Measurements from ENCODE around the gene PSPH. TPM values are rescaled to one million over a fixed set of nuclear protein-coding genes. Genes with fewer than 3 reads are reported as not detected.

PSPH gene
- total and polyA plus RNA-seq, 10 of the 15 experiments (the other 5 are each of a cell fraction or from before 2014, with no cell fraction given): 5.2 to 36.4 (median 23.9) TPM

DNA sequence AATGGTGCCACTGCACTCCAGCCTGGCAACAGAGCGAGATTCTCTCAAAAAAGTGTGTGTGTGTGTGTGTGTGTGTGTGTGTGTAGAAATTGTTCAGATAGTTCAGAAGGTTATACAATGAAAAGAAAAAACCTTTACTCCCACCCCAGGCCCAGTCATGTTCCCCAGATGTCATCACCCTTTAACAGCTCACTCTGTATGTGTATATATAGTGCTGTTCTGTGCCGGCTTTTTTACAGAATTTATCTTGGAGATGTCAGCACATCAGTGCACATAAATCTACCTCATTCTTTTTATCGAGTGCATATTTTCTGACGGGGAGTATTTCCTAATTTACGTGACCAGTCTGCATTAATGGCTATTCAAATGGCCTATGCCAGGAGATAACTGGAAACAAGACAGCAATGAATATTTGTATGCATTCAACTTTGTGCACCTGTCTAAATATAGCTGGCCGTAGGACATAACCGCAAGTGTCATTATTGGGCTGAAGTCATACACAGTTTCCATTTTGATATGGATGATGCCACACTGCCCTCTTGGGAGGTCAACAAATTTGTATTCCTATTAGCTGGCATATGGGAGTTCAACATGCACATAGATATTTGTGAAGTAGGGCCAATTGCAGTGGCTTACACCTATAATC lies 75.1 kb downstream of the PSPH start (continued):
- TF ChIP-seq, protein P1, sequence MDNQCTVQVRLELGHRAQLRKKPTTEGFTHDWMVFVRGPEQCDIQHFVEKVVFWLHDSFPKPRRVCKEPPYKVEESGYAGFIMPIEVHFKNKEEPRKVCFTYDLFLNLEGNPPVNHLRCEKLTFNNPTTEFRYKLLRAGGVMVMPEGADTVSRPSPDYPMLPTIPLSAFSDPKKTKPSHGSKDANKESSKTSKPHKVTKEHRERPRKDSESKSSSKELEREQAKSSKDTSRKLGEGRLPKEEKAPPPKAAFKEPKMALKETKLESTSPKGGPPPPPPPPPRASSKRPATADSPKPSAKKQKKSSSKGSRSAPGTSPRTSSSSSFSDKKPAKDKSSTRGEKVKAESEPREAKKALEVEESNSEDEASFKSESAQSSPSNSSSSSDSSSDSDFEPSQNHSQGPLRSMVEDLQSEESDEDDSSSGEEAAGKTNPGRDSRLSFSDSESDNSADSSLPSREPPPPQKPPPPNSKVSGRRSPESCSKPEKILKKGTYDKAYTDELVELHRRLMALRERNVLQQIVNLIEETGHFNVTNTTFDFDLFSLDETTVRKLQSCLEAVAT (IDR thresholded peaks at IDR 0.05): no peak
- TF ChIP-seq, protein P2, sequence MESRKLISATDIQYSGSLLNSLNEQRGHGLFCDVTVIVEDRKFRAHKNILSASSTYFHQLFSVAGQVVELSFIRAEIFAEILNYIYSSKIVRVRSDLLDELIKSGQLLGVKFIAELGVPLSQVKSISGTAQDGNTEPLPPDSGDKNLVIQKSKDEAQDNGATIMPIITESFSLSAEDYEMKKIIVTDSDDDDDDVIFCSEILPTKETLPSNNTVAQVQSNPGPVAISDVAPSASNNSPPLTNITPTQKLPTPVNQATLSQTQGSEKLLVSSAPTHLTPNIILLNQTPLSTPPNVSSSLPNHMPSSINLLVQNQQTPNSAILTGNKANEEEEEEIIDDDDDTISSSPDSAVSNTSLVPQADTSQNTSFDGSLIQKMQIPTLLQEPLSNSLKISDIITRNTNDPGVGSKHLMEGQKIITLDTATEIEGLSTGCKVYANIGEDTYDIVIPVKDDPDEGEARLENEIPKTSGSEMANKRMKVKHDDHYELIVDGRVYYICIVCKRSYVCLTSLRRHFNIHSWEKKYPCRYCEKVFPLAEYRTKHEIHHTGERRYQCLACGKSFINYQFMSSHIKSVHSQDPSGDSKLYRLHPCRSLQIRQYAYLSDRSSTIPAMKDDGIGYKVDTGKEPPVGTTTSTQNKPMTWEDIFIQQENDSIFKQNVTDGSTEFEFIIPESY (IDR thresholded peaks at IDR 0.05): no peak
- TF ChIP-seq TCF7 (IDR thresholded peaks at IDR 0.05; ENCODE audit: borderline replicate concordance): no peak
- TF ChIP-seq LARP7 (IDR thresholded peaks at IDR 0.05): no peak
- no peak for TF ChIP-seq SPI1 (IDR thresholded peaks at IDR 0.05; ENCODE audit: borderline replicate concordance, insufficient read depth, low read depth, low read length)

DNA sequence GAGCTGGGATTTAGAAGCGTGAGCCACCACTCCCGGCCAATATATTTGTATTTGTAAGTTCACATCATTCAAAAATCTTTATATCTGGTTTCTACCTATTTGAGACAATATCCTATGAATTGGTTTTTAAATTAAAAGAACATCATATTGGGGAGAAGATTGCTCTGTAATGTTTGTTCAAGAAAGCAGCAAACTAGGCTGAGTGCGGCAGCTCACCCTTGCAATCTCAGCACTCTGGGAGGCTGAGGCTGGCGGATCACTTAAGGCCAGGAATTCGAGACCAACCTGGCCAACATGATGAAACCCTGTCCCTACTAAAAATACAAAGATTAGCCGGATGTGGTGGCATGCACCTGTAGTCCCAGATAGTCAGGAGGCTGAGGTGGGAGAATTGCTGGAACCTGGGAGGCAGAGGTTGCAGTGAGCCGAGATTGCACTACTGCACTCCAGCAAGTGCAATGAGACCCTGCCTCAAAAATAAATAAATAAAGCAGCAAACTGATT lies 77.4 kb downstream of the PSPH start:
- Histone ChIP-seq H3K9ac (ENCODE audit: control insufficient read depth, insufficient read depth, low read length) (no peak overlapping the region), H3K27ac (ENCODE audit: control insufficient read depth, insufficient read depth) (no peak overlapping the region), H4K20me1 (ENCODE audit: control insufficient read depth, insufficient read depth) (no peaks in the 10 kb centered on the region), H3K27me3 (replicated peaks in 1 of 2; ENCODE audit: control insufficient read depth in 2 of 2, insufficient read depth in 2 of 2, low read length in 1 of 2) (no peaks in the 10 kb centered on the region), H3K79me2 (ENCODE audit: control insufficient read depth, insufficient read depth, low read length) (no peaks in the 10 kb centered on the region; the same call in none of the 2 replicates), H3K4me1 (ENCODE audit: control insufficient read depth, insufficient read depth, low read length) (no peaks in the 10 kb centered on the region), H3K4me3 (no peak overlapping the region), H2AFZ (ENCODE audit: control insufficient read depth, low read depth, low read length) (no peak overlapping the region), H3K4me2 (ENCODE audit: control insufficient read depth, insufficient read depth) (no peak overlapping the region), H3K36me3 (ENCODE audit: control insufficient read depth in 2 of 2, insufficient read depth in 2 of 2, low read length in 1 of 2) (no peaks in the 10 kb centered on the region; a peak in 1 of 4 replicates), H3K9me3 (replicated peaks; ENCODE audit: control insufficient read depth, insufficient read depth, low read length) (no peaks in the 10 kb centered on the region)
- ChIA-PET CTCF (interaction anchor here (0.9 kb wide), 1 partner anchor 10 kb away, joined by 3 read pairs; no protein-coding TSS in a partner anchor), POLR2A (no interaction called here), SMC1A (ENCODE audit: uncharacterized antibody, unreplicated experiment) (no interaction called here), RAD21 (ENCODE audit: unreplicated experiment) (no interaction called here)
- DNase-seq (ENCODE audit: low read depth, low spot score) (no peak), ATAC-seq (no peak), FAIRE-seq (no peak)
- 100% methylated on average over 7 of the region's 7 CpGs for WGBS (ENCODE audit: insufficient coverage, insufficient replicate concordance, low lambda C conversion rate, missing lambda C conversion rate)
- BruUV-seq (replicated peaks): no TSS peak
- in situ Hi-C loops (cut with MboI) (no loop called here), intact Hi-C loops (cut with micrococcal nuclease; ENCODE audit: unreplicated experiment) (no loop called here)
- TF ChIP-seq, protein P3, sequence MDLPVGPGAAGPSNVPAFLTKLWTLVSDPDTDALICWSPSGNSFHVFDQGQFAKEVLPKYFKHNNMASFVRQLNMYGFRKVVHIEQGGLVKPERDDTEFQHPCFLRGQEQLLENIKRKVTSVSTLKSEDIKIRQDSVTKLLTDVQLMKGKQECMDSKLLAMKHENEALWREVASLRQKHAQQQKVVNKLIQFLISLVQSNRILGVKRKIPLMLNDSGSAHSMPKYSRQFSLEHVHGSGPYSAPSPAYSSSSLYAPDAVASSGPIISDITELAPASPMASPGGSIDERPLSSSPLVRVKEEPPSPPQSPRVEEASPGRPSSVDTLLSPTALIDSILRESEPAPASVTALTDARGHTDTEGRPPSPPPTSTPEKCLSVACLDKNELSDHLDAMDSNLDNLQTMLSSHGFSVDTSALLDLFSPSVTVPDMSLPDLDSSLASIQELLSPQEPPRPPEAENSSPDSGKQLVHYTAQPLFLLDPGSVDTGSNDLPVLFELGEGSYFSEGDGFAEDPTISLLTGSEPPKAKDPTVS (IDR thresholded peaks at IDR 0.05; ENCODE audit: low read depth, low read length): no peak
- TF ChIP-seq, protein P4, sequence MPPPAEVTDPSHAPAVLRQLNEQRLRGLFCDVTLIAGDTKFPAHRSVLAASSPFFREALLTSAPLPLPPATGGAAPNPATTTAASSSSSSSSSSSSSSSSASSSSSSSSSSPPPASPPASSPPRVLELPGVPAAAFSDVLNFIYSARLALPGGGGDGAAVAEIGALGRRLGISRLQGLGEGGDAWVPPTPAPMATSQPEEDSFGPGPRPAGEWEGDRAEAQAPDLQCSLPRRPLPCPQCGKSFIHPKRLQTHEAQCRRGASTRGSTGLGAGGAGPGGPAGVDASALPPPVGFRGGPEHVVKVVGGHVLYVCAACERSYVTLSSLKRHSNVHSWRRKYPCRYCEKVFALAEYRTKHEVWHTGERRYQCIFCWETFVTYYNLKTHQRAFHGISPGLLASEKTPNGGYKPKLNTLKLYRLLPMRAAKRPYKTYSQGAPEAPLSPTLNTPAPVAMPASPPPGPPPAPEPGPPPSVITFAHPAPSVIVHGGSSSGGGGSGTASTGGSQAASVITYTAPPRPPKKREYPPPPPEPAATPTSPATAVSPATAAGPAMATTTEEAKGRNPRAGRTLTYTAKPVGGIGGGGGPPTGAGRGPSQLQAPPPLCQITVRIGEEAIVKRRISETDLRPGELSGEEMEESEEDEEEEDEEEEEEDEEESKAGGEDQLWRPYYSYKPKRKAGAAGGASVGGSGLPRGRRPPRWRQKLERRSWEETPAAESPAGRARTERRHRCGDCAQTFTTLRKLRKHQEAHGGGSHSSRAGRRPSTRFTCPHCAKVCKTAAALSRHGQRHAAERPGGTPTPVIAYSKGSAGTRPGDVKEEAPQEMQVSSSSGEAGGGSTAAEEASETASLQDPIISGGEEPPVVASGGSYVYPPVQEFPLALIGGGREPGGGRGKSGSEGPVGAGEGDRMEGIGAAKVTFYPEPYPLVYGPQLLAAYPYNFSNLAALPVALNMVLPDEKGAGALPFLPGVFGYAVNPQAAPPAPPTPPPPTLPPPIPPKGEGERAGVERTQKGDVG (CRISPR knock-in tag; IDR thresholded peaks at IDR 0.05): no peak
- TF ChIP-seq ZBED1 (IDR thresholded peaks at IDR 0.05; ENCODE audit: borderline replicate concordance): no peak
- no peak for TF ChIP-seq POLR2AphosphoS5 (IDR thresholded peaks at IDR 0.05; ENCODE audit: low read length)
- no peak for TF ChIP-seq ZNF384 (IDR thresholded peaks at IDR 0.05; ENCODE audit: borderline replicate concordance, low read depth, low read length)

Measured in GM12878 (cell line).